WI38 (cell line): ENCODE data around the gene PKD1L1.
A peak's percentile ranks its signal among the peaks of the same experiment; 100 is the strongest.
"Not testable (repeated sequence)": the region's sequence is repeated elsewhere in the genome, so short reads cannot be mapped to it uniquely, and the experiment has no call there.

Source experiments
- H3K4me3 ChIP-seq: 2 replicates; pipeline ENCODE4 v1.5.1; 2011; ENCODE audit warnings: low read depth, mild to moderate bottlenecking, control low read depth, low read length
- CTCF ChIP-seq: IDR thresholded peaks from 2 replicates; pipeline ENCODE4 v1.5.1; 2012; ENCODE audit warnings: low read depth, mild to moderate bottlenecking, control low read depth, low read length

The PKD1L1 gene

GRCh38 chr7:47794016-47794415 is 154.2 kb downstream of the PKD1L1 start:
- no peak overlapping the region for H3K4me3 ChIP-seq
- TF ChIP-seq CTCF: no peak

GRCh38 chr7:47793186-47793585 is 155.1 kb downstream of the PKD1L1 start:
- not testable (repeated sequence) for H3K4me3 ChIP-seq

- 0 out of 2 replicates have a peak, but pooled peaks have one; percentile 13 for TF ChIP-seq CTCF
- H3K4me3 ChIP-seq: no peak overlapping the region
These were observed 155.6 kb downstream of the PKD1L1 start for GRCh38 chr7:47792521-47793121.

GRCh38 chr7:47791682-47792081 is 156.6 kb downstream of the PKD1L1 start:
- no peak overlapping the region for H3K4me3 ChIP-seq
- TF ChIP-seq CTCF: no peak

GRCh38 chr7:47788083-47788482 is 160.2 kb downstream of the PKD1L1 start:
- no peak for TF ChIP-seq CTCF
- no peak overlapping the region for H3K4me3 ChIP-seq

GRCh38 chr7:47787249-47788069 is 160.8 kb downstream of the PKD1L1 start:
- H3K4me3 ChIP-seq: no peak overlapping the region
- no peak for TF ChIP-seq CTCF

GRCh38 chr7:47786557-47787248 is 161.6 kb downstream of the PKD1L1 start:
- H3K4me3 ChIP-seq: no peak overlapping the region
- no peak for TF ChIP-seq CTCF
